ENCODE measurements around the gene PSMA8. TPM values are rescaled to one million over a fixed set of nuclear protein-coding genes. Genes with fewer than 3 reads are reported as not detected.
"Not testable (repeated sequence)": the region's sequence is repeated elsewhere in the genome, so short reads cannot be mapped to it uniquely, and the experiment has no call there.

The PSMA8 gene
- total and polyA plus RNA-seq, 2 donors (not counting 1 experiment from before 2014, with no cell fraction given), result not detected

GRCh38 chr18:26159353-26159752 is 25.7 kb downstream of the PSMA8 start:
- Histone ChIP-seq H3K4me1 (ENCODE audit: control insufficient read depth, extremely low read depth, insufficient read depth, low read length) (no peaks in the 10 kb centered on the region), H3K4me3 (replicated peaks in 1 of 4; ENCODE audit: control extremely low read depth in 1 of 4, insufficient read depth in 1 of 4, low read depth in 3 of 4, low read length in 4 of 4) (no peak overlapping the region), H3K79me2 (ENCODE audit: control insufficient read depth, insufficient read depth, low read length) (no peaks in the 10 kb centered on the region), H3K9me3 (ENCODE audit: control insufficient read depth, insufficient read depth, low read depth, low read length) (no peaks in the 10 kb centered on the region), H3K27ac (ENCODE audit: insufficient read depth, low read length) (no peak overlapping the region), H2AFZ (ENCODE audit: low read length) (no peak overlapping the region), H3K4me2 (ENCODE audit: extremely low read depth, insufficient read depth, low read length) (no peak overlapping the region), H3K36me3 (ENCODE audit: control insufficient read depth, insufficient read depth, low read length) (no peaks in the 10 kb centered on the region), H4K20me1 (ENCODE audit: control insufficient read depth, extremely low read depth, insufficient read depth, low read length) (no peaks in the 10 kb centered on the region), H3K27me3 (ENCODE audit: control insufficient read depth, insufficient read depth, low read length) (no peaks in the 10 kb centered on the region), H3K9ac (ENCODE audit: insufficient read depth, low read length) (no peak overlapping the region)
- no peak for DNase-seq (ENCODE audit: low read depth in 2 of 2)
- TF ChIP-seq CTCF (conservative IDR thresholded peaks at IDR 0.05 in 1 of 2, IDR thresholded peaks at IDR 0.05 in 1 of 2; ENCODE audit: low read depth in 1 of 2, low read length in 2 of 2) (no peak), EZH2 (IDR thresholded peaks at IDR 0.05; ENCODE audit: low read length, missing control alignments) (no peak)

- no peak for DNase-seq (ENCODE audit: low read depth in 2 of 2)
- H3K9ac ChIP-seq (ENCODE audit: insufficient read depth, low read length), result no peak overlapping the region
- no peaks in the 10 kb centered on the region for H4K20me1 ChIP-seq (ENCODE audit: control insufficient read depth, extremely low read depth, insufficient read depth, low read length)
- TF ChIP-seq CTCF (conservative IDR thresholded peaks at IDR 0.05 in 1 of 2, IDR thresholded peaks at IDR 0.05 in 1 of 2; ENCODE audit: low read depth in 1 of 2, low read length in 2 of 2), result no peak
- TF ChIP-seq EZH2 (IDR thresholded peaks at IDR 0.05; ENCODE audit: low read length, missing control alignments), result no peak
- no peaks in the 10 kb centered on the region for H3K79me2 ChIP-seq (ENCODE audit: control insufficient read depth, insufficient read depth, low read length)
- no peaks in the 10 kb centered on the region for H3K27me3 ChIP-seq (ENCODE audit: control insufficient read depth, insufficient read depth, low read length)
- H3K4me2 ChIP-seq (ENCODE audit: extremely low read depth, insufficient read depth, low read length), result no peak overlapping the region
- H3K9me3 ChIP-seq (ENCODE audit: control insufficient read depth, insufficient read depth, low read depth, low read length), result no peaks in the 10 kb centered on the region
- H3K4me1 ChIP-seq (ENCODE audit: control insufficient read depth, extremely low read depth, insufficient read depth, low read length), result no peaks in the 10 kb centered on the region
- H3K27ac ChIP-seq (ENCODE audit: insufficient read depth, low read length), result no peak overlapping the region
- no peak overlapping the region for H2AFZ ChIP-seq (ENCODE audit: low read length)
- no peak overlapping the region for H3K4me3 ChIP-seq (replicated peaks in 1 of 4; ENCODE audit: control extremely low read depth in 1 of 4, insufficient read depth in 1 of 4, low read depth in 3 of 4, low read length in 4 of 4)
- H3K36me3 ChIP-seq (ENCODE audit: control insufficient read depth, insufficient read depth, low read length), result no peaks in the 10 kb centered on the region
These were observed 30.9 kb downstream of the PSMA8 start for GRCh38 chr18:26164571-26164970.

GRCh38 chr18:26167592-26167991 is 33.9 kb downstream of the PSMA8 start:
- H3K9me3 ChIP-seq (ENCODE audit: control insufficient read depth, insufficient read depth, low read depth, low read length); H2AFZ ChIP-seq (ENCODE audit: low read length); H4K20me1 ChIP-seq (ENCODE audit: control insufficient read depth, extremely low read depth, insufficient read depth, low read length); H3K9ac ChIP-seq (ENCODE audit: insufficient read depth, low read length); DNase-seq (ENCODE audit: low read depth in 2 of 2); H3K27ac ChIP-seq (ENCODE audit: insufficient read depth, low read length); H3K36me3 ChIP-seq (ENCODE audit: control insufficient read depth, insufficient read depth, low read length); H3K4me3 ChIP-seq (replicated peaks in 1 of 4; ENCODE audit: control extremely low read depth in 1 of 4, insufficient read depth in 1 of 4, low read depth in 3 of 4, low read length in 4 of 4); H3K4me1 ChIP-seq (ENCODE audit: control insufficient read depth, extremely low read depth, insufficient read depth, low read length); H3K79me2 ChIP-seq (ENCODE audit: control insufficient read depth, insufficient read depth, low read length); H3K27me3 ChIP-seq (ENCODE audit: control insufficient read depth, insufficient read depth, low read length); H3K4me2 ChIP-seq (ENCODE audit: extremely low read depth, insufficient read depth, low read length): not testable (repeated sequence)
